ENCODE measurements around the gene TMEM170B. TPM values are rescaled to one million over a fixed set of nuclear protein-coding genes. Genes with fewer than 3 reads are reported as not detected.

Gene TMEM170B
- total and polyA plus RNA-seq, 8 donors, result 0.29 to 8.4 (median 1.1) TPM

- Histone ChIP-seq H3K4me1 (no peaks in the 10 kb centered on the region), H3K9me3 (no peaks in the 10 kb centered on the region), H3K36me3 (no peaks in the 10 kb centered on the region), H3K4me3 (no peak overlapping the region), H3K27ac (no peak overlapping the region), H3K27me3 (no peaks in the 10 kb centered on the region)
- DNase-seq, result no peak
- intact Hi-C loops (cut with DNase I; ENCODE audit: low total_unique reads), result no loop called here
- WGBS, 5 donors, result 85 to 93% (median 93%) methylated on average over 2 of the region's 2 CpGs
- TF ChIP-seq, protein P1, sequence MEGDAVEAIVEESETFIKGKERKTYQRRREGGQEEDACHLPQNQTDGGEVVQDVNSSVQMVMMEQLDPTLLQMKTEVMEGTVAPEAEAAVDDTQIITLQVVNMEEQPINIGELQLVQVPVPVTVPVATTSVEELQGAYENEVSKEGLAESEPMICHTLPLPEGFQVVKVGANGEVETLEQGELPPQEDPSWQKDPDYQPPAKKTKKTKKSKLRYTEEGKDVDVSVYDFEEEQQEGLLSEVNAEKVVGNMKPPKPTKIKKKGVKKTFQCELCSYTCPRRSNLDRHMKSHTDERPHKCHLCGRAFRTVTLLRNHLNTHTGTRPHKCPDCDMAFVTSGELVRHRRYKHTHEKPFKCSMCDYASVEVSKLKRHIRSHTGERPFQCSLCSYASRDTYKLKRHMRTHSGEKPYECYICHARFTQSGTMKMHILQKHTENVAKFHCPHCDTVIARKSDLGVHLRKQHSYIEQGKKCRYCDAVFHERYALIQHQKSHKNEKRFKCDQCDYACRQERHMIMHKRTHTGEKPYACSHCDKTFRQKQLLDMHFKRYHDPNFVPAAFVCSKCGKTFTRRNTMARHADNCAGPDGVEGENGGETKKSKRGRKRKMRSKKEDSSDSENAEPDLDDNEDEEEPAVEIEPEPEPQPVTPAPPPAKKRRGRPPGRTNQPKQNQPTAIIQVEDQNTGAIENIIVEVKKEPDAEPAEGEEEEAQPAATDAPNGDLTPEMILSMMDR (IDR thresholded peaks at IDR 0.05), result no peak
- TF ChIP-seq POLR2AphosphoS5 (IDR thresholded peaks at IDR 0.05) (no peak), EP300 (IDR thresholded peaks at IDR 0.05) (no peak), POLR2A (IDR thresholded peaks at IDR 0.05) (no peak)
Measured at GRCh38 chr6:11623272-11623671, 85.7 kb downstream of the TMEM170B start.

DNA sequence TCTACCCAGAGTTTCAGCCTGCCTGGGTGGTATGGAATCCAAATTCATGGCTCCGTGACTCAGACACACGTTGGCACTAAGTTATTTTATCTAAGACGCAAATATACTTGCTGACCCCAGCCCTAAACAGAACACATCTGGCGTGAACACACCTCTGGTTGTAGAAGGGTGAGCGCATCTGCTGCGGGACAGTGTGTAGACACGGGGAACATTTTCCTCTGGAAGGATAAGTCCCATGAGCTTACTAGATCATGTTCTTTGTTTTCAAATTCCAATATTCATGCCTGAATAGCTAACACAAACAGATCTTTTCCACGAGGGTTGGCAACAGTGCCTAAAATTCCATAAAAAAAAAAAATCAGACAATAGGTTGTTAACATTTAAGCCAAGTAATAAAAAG is 87.8 kb downstream of the TMEM170B start:
- 73 to 80% (median 75%) methylated on average over 8 of the region's 8 CpGs for WGBS, 5 donors
- TF ChIP-seq POLR2AphosphoS5 (IDR thresholded peaks at IDR 0.05), result no peak
- intact Hi-C loops (cut with DNase I; ENCODE audit: low total_unique reads), result no loop called here
- H3K36me3 ChIP-seq, result no peaks in the 10 kb centered on the region
- no peaks in the 10 kb centered on the region for H3K9me3 ChIP-seq
- no peak for DNase-seq
- H3K4me3 ChIP-seq, result no peak overlapping the region
- no peak overlapping the region for H3K27ac ChIP-seq
- H3K27me3 ChIP-seq, result no peaks in the 10 kb centered on the region
- H3K4me1 ChIP-seq, result no peaks in the 10 kb centered on the region

- WGBS, 5 donors, result 88 to 91% (median 89%) methylated on average over 8 of the region's 8 CpGs
- Histone ChIP-seq H3K4me3 (no peak overlapping the region), H3K27ac (no peak overlapping the region), H3K27me3 (no peaks in the 10 kb centered on the region), H3K4me1 (no peaks in the 10 kb centered on the region), H3K9me3 (no peaks in the 10 kb centered on the region), H3K36me3 (no peaks in the 10 kb centered on the region)
- intact Hi-C loops (cut with DNase I; ENCODE audit: low total_unique reads), result no loop called here
- TF ChIP-seq, protein P1 (IDR thresholded peaks at IDR 0.05), result no peak
- no peak for TF ChIP-seq POLR2A (IDR thresholded peaks at IDR 0.05)
- no peak for TF ChIP-seq POLR2AphosphoS5 (IDR thresholded peaks at IDR 0.05)
- TF ChIP-seq EP300 (IDR thresholded peaks at IDR 0.05), result no peak
- no peak for DNase-seq
Measured at GRCh38 chr6:11626356-11626755, 88.8 kb downstream of the TMEM170B start.

- Histone ChIP-seq H3K9me3 (no peaks in the 10 kb centered on the region), H3K36me3 (no peaks in the 10 kb centered on the region), H3K4me1 (peaks cover 0 to 11% (median 10%) of the 10 kb centered on the region in 4 donors), H3K4me3 (no peak overlapping the region), H3K27me3 (no peaks in the 10 kb centered on the region), H3K27ac (no peak overlapping the region)
- TF ChIP-seq, protein P1 (IDR thresholded peaks at IDR 0.05), result no peak
- TF ChIP-seq POLR2AphosphoS5 (IDR thresholded peaks at IDR 0.05) (no peak), POLR2A (IDR thresholded peaks at IDR 0.05) (no peak), EP300 (IDR thresholded peaks at IDR 0.05) (no peak)
- intact Hi-C loops (cut with DNase I; ENCODE audit: low total_unique reads), result no loop called here
- no peak for DNase-seq
Measured at GRCh38 chr6:11628562-11628961, 91.0 kb downstream of the TMEM170B start.

- no peaks in the 10 kb centered on the region for H3K9me3 ChIP-seq
- 89 to 94% (median 91%) methylated on average over 7 of the region's 7 CpGs for WGBS, 5 donors
- no peaks in the 10 kb centered on the region for H3K27me3 ChIP-seq
- TF ChIP-seq POLR2AphosphoS5 (IDR thresholded peaks at IDR 0.05) (no peak), EP300 (IDR thresholded peaks at IDR 0.05) (no peak), POLR2A (IDR thresholded peaks at IDR 0.05) (no peak)
- TF ChIP-seq, protein P1 (IDR thresholded peaks at IDR 0.05), result no peak
- no peak overlapping the region for H3K27ac ChIP-seq
- intact Hi-C loops (cut with DNase I; ENCODE audit: low total_unique reads), result no loop called here
- H3K36me3 ChIP-seq, result no peaks in the 10 kb centered on the region
- no peak for DNase-seq
- H3K4me1 ChIP-seq, result peaks cover 0 to 11% (median 10%) of the 10 kb centered on the region in 4 donors
- H3K4me3 ChIP-seq, result no peak overlapping the region
Measured at GRCh38 chr6:11631008-11631407, 93.5 kb downstream of the TMEM170B start.
